Measurements from ENCODE around the gene TWIST1.

Gene TWIST1

GRCh38 chr7:19101909-19102308, 15.5 kb downstream of the TWIST1 start:
- DNase-seq (ENCODE audit: insufficient read length) (no peak), FAIRE-seq (no peak)
- TF ChIP-seq TAF1 (IDR thresholded peaks at IDR 0.05; ENCODE audit: borderline replicate concordance, low read depth, low read length) = no peak
- no peak for TF ChIP-seq POLR2A (IDR thresholded peaks at IDR 0.05; ENCODE audit: low read depth, low read length)

GRCh38 chr7:19101472-19101871, 16.0 kb downstream of the TWIST1 start:
- TF ChIP-seq TAF1 (IDR thresholded peaks at IDR 0.05; ENCODE audit: borderline replicate concordance, low read depth, low read length) (no peak), POLR2AphosphoS5 (IDR thresholded peaks at IDR 0.05; ENCODE audit: low read depth, low read length) (no peak), POLR2A (IDR thresholded peaks at IDR 0.05; ENCODE audit: low read depth, low read length) (no peak)
- FAIRE-seq (no peak), DNase-seq (ENCODE audit: insufficient read length) (no peak)

DNA sequence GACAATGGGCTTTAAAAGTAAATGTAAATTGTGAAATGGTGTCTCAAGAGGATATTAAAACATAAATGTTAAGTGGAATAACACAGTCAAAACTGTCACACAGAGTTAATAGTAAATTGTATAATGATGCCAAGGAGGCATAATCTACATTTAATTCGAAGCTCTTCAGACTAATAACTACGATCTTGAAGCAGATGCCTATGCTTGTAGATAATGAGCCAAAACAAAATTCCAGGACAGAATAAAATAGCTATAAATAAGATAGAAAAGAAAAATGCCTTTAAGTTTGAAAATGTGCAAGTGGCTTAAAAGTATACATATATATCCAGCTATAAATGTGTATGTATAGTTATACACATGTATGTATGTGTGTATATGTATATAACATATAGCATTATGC, 17.5 kb downstream of the TWIST1 start:
- no peak for DNase-seq (ENCODE audit: insufficient read length)
- no peak for FAIRE-seq
- no peak for TF ChIP-seq POLR2AphosphoS5 (IDR thresholded peaks at IDR 0.05; ENCODE audit: low read depth, low read length)
- TF ChIP-seq TAF1 (IDR thresholded peaks at IDR 0.05; ENCODE audit: borderline replicate concordance, low read depth, low read length) = no peak
- no peak for TF ChIP-seq POLR2A (IDR thresholded peaks at IDR 0.05; ENCODE audit: low read depth, low read length)

DNA sequence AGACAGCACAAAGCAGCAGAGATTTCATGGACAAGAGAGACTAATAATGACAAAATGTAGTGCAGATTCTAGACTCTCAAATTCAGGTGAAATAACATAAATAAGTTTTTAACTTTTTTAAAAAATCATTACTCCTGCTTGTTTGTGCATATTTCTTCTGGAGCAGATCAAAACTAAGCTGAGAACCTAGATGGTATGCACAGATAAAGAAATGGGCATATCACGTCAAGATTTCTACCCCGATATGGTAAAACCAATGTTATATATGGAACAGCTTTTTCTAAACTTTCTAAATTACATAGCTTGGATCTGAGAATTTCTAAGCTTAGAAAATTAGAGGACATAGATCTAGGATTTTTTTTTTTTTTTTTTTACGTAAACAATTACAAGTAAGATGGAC, 18.2 kb downstream of the TWIST1 start:
- FAIRE-seq (no peak), DNase-seq (ENCODE audit: insufficient read length) (no peak)
- TF ChIP-seq TAF1 (IDR thresholded peaks at IDR 0.05; ENCODE audit: borderline replicate concordance, low read depth, low read length) (no peak), POLR2A (IDR thresholded peaks at IDR 0.05; ENCODE audit: low read depth, low read length) (no peak), POLR2AphosphoS5 (IDR thresholded peaks at IDR 0.05; ENCODE audit: low read depth, low read length) (no peak)

GRCh38 chr7:19098510-19098909, 18.9 kb downstream of the TWIST1 start:
- FAIRE-seq (no peak), DNase-seq (ENCODE audit: insufficient read length) (no peak)
- no peak for TF ChIP-seq POLR2AphosphoS5 (IDR thresholded peaks at IDR 0.05; ENCODE audit: low read depth, low read length)
- no peak for TF ChIP-seq TAF1 (IDR thresholded peaks at IDR 0.05; ENCODE audit: borderline replicate concordance, low read depth, low read length)
- no peak for TF ChIP-seq POLR2A (IDR thresholded peaks at IDR 0.05; ENCODE audit: low read depth, low read length)

- FAIRE-seq (no peak), DNase-seq (ENCODE audit: insufficient read length) (no peak)
These were observed 20.0 kb downstream of the TWIST1 start for GRCh38 chr7:19097165-19098055.

DNA sequence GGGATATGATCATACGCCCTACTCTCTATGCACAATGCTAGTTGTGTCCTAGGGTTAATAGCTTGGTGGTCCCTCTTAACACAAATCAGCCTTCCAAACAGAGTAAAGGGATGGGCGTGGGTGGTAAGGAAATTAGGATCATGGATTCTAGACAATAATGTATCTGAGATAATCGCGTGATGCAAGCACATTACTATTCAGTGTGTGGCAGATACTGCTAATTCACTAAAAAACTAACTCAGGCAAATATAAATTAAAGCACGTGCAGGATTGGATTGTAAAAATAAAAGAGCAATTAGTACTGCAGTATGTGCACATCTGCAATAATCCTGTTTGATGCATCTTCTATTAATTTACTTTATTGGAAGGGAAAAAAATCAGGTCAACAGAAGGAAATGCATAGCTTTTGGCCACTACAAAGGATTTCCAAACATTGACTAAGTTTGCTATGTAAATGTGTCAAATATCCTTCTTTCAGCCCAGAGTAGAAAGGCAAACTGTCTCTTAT, 22.0 kb downstream of the TWIST1 start:
- DNase-seq (ENCODE audit: insufficient read length) = no peak
- FAIRE-seq = no peak
- TF ChIP-seq POLR2A (IDR thresholded peaks at IDR 0.05; ENCODE audit: low read depth, low read length) (no peak), TAF1 (IDR thresholded peaks at IDR 0.05; ENCODE audit: borderline replicate concordance, low read depth, low read length) (no peak), POLR2AphosphoS5 (IDR thresholded peaks at IDR 0.05; ENCODE audit: low read depth, low read length) (no peak)

More at GRCh38 chr7:19097165-19098055, 20.0 kb downstream of the TWIST1 start:
- no peak for TF ChIP-seq POLR2A (IDR thresholded peaks at IDR 0.05; ENCODE audit: low read depth, low read length)
- TF ChIP-seq POLR2AphosphoS5 (IDR thresholded peaks at IDR 0.05; ENCODE audit: low read depth, low read length) = no peak
- no peak for TF ChIP-seq TAF1 (IDR thresholded peaks at IDR 0.05; ENCODE audit: borderline replicate concordance, low read depth, low read length)

- TF ChIP-seq TAF1 (IDR thresholded peaks at IDR 0.05; ENCODE audit: borderline replicate concordance, low read depth, low read length) (no peak), POLR2A (IDR thresholded peaks at IDR 0.05; ENCODE audit: low read depth, low read length) (no peak), POLR2AphosphoS5 (IDR thresholded peaks at IDR 0.05; ENCODE audit: low read depth, low read length) (no peak)
- no peak for FAIRE-seq
- DNase-seq (ENCODE audit: insufficient read length) = no peak
These were observed 22.7 kb downstream of the TWIST1 start for GRCh38 chr7:19094598-19095352.

DNA sequence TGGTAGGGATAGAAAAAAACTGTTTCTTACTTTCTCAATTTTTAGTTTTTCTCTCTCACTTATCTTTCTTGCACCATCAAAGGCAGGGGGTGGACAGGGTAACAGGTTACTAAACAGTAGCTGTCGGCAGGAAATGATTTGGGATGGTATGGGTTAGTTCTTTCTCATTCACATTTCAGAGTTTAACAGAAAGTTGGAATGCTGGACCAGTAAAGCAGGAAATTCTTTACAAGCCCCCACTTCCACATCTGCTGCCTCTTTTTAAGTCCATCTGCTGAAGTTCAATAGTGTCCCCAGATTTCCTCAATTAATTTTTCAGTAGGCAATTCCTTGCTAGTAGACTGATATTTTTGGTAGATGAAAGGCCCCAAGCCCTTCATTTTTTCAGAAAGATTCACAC, 23.3 kb downstream of the TWIST1 start:
- TF ChIP-seq POLR2A (IDR thresholded peaks at IDR 0.05; ENCODE audit: low read depth, low read length) (no peak), TAF1 (IDR thresholded peaks at IDR 0.05; ENCODE audit: borderline replicate concordance, low read depth, low read length) (no peak), POLR2AphosphoS5 (IDR thresholded peaks at IDR 0.05; ENCODE audit: low read depth, low read length) (no peak)
- FAIRE-seq = no peak
- DNase-seq (ENCODE audit: insufficient read length) = no peak

DNA sequence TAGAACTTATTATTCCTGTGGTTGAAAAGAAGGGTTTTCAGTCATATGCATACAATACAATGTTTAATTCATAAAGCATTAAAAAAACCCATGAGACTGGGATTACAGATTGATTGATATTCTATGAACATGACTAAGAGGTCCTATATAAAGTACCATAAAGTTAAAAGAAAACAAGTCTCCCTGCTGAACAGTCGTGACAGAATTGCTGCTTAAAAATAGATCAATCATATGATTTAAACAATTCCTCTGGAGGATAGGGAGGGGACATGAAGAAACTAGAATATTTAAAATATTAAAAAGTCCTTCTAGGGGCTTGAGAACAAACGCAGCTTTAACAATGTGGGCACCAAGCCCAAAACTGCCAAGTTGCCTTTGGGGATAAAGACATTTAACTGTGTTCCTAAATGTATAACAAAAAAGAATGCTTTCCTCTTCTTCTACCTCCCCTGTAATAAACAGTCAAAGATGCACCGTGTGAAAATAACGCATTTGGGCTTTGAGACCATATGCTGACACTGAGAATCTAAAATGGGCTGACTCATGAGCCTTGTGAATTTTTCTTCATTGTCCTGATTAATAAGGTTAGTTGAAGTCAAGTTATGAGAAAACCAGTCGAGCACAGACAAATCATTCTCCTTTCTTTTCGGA, 25.8 kb downstream of the TWIST1 start:
- DNase-seq (ENCODE audit: insufficient read length) (no peak), FAIRE-seq (no peak)
- TF ChIP-seq POLR2AphosphoS5 (IDR thresholded peaks at IDR 0.05; ENCODE audit: low read depth, low read length) = no peak

DNA sequence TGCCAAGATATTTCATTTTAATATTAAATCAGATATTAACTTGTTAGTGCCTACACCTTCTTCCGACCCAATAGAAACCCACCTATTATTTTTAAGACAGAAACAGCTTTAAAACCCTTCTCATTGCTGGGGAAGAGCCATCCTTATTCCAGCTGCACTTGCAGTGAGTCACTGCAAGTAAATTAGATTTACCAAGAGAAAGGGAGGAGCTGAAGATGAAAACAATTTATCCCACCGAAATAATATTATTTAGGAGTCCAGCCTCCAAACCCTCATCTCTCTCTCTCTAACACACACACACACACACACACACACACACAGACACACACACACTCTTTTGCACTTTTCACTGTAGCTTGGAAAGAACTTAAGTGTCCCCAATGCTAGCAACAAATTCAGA, 26.9 kb downstream of the TWIST1 start:
- no peak for TF ChIP-seq TAF1 (IDR thresholded peaks at IDR 0.05; ENCODE audit: borderline replicate concordance, low read depth, low read length)
- no peak for TF ChIP-seq POLR2A (IDR thresholded peaks at IDR 0.05; ENCODE audit: low read depth, low read length)
- no peak for TF ChIP-seq POLR2AphosphoS5 (IDR thresholded peaks at IDR 0.05; ENCODE audit: low read depth, low read length)
- FAIRE-seq (no peak), DNase-seq (ENCODE audit: insufficient read length) (no peak)
